Hepatocyte (in vitro differentiated cells): ENCODE results near the gene HINT2.

Source experiments
- EZH2 ChIP-seq: fragments of 200-600 bp; sonication (generic); IDR thresholded peaks from 2 replicates; pipeline ENCODE4 v1.6.1; 2016; ENCODE audit warnings: antibody characterized with exemption, mild to moderate bottlenecking, borderline replicate concordance
- EZH2phosphoT487 ChIP-seq: fragments of 200-600 bp; sonication (generic); IDR thresholded peaks from one replicate; pipeline ENCODE4 v1.6.1; 2018; ENCODE audit warnings: antibody characterized with exemption, mild to moderate bottlenecking, low read depth, moderate library complexity; ENCODE audit not compliant: unreplicated experiment, severe bottlenecking
- TF ChIP-seq, protein P1 (sequence below): fragments of 200-600 bp; sonication (generic); IDR thresholded peaks from 2 replicates; pipeline ENCODE4 v1.5.1; 2016; ENCODE audit warnings: antibody characterized with exemption, mild to moderate bottlenecking; ENCODE audit not compliant: poor library complexity

DNA sequence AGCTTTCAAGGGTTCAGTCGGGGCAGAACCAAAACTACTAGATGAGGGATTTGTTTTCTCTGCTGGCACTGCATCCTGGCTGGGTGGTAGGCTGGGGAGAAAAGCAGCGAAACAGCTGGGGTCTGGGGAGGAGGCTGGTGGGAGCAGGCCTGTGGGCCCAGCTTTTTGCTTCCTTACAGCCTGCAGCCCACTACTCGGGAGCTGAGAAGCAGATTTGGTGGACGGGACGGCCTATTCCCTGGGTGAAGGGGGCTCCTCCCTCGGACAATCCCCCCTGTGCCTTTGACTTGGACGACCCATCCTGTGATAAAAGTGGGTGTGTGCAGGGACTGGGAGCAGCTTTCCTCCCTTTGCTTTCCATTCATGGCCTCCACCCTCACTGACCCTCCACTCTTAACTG, 14.3 kb downstream of the HINT2 start:
- TF ChIP-seq, protein P1, sequence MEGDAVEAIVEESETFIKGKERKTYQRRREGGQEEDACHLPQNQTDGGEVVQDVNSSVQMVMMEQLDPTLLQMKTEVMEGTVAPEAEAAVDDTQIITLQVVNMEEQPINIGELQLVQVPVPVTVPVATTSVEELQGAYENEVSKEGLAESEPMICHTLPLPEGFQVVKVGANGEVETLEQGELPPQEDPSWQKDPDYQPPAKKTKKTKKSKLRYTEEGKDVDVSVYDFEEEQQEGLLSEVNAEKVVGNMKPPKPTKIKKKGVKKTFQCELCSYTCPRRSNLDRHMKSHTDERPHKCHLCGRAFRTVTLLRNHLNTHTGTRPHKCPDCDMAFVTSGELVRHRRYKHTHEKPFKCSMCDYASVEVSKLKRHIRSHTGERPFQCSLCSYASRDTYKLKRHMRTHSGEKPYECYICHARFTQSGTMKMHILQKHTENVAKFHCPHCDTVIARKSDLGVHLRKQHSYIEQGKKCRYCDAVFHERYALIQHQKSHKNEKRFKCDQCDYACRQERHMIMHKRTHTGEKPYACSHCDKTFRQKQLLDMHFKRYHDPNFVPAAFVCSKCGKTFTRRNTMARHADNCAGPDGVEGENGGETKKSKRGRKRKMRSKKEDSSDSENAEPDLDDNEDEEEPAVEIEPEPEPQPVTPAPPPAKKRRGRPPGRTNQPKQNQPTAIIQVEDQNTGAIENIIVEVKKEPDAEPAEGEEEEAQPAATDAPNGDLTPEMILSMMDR = no peak
- TF ChIP-seq EZH2 (no peak), EZH2phosphoT487 (no peak)
